NCI-H1092 treated with DMSO at 0.1 percent for 48 hours (cell line): ENCODE measurements around the gene GPC1.
A peak's percentile ranks its signal among the peaks of the same experiment; 100 is the strongest.

ENCODE experiments used
- DNase-seq: peaks from one replicate; lab custom pipeline; 2025; lab: John Stamatoyannopoulos, UW

The GPC1 gene

GRCh38 chr2:240443891-240444301 lies 8.4 kb downstream of the GPC1 start:
- no peak for DNase-seq

GRCh38 chr2:240444464-240444863 lies 9.0 kb downstream of the GPC1 start:
- DNase-seq = no peak

- DNase-seq = no peak
Observed at GRCh38 chr2:240445961-240446663, 10.6 kb downstream of the GPC1 start.

GRCh38 chr2:240446664-240447175 lies 11.3 kb downstream of the GPC1 start:
- no peak for DNase-seq

GRCh38 chr2:240447331-240447730 lies 11.9 kb downstream of the GPC1 start:
- no peak for DNase-seq

- DNase-seq = no peak
Observed at GRCh38 chr2:240447934-240448333, 12.5 kb downstream of the GPC1 start.

GRCh38 chr2:240448387-240449274 lies 13.2 kb downstream of the GPC1 start:
- no peak for DNase-seq

- no peak for DNase-seq
Observed at GRCh38 chr2:240449764-240450531, 14.5 kb downstream of the GPC1 start.

- DNase-seq = no peak
Observed at GRCh38 chr2:240450532-240451107, 15.2 kb downstream of the GPC1 start.

GRCh38 chr2:240451108-240451611 lies 15.7 kb downstream of the GPC1 start:
- no peak for DNase-seq

- no peak for DNase-seq
Observed at GRCh38 chr2:240451791-240452461, 16.5 kb downstream of the GPC1 start.

- DNase-seq = peak; percentile 10
Observed at GRCh38 chr2:240452462-240453256, 17.2 kb downstream of the GPC1 start.

GRCh38 chr2:240453461-240454105 lies 18.1 kb downstream of the GPC1 start:
- DNase-seq = no peak

- DNase-seq = no peak
Observed at GRCh38 chr2:240454106-240454901, 18.8 kb downstream of the GPC1 start.

- DNase-seq = no peak
Observed at GRCh38 chr2:240455272-240455646, 19.8 kb downstream of the GPC1 start.

GRCh38 chr2:240455647-240456446 lies 20.4 kb downstream of the GPC1 start:
- DNase-seq = no peak

- DNase-seq = no peak
Observed at GRCh38 chr2:240456447-240457222, 21.2 kb downstream of the GPC1 start.
